HepG2 (cell line): Measurements from ENCODE around the gene FAF2. TPM values are rescaled to one million over a fixed set of nuclear protein-coding genes. Genes with fewer than 3 reads are reported as not detected.

ENCODE experiments used
- ATAC-seq: fragments of 200-7000 bp; cut with Tn5 transposase; 3 replicates; pipeline ENCODE4 v1.9.1; 2020; ENCODE audit warnings: mild to moderate bottlenecking, moderate library complexity
- BruUV-seq: library from RNA; stranded (reverse); fragments of 400-500 nt; replicated peaks from 2 replicates; lab custom pipeline; 2021; lab: Mats Ljungman, UMichigan
- CTCF ChIA-PET: fragments of 300-600 bp; formaldehyde crosslinking; extraction: SDS; loops from one replicate; lab custom pipeline; 2021; ENCODE audit warnings: low total read pairs, inconsistent platforms, low intra/inter-chr PET ratio; lab: Yijun Ruan, JAX
- POLR2A ChIA-PET: fragments of 350-600 bp; sonication (Branson Sonifier 250); formaldehyde crosslinking; loops from one replicate; lab custom pipeline; 2020; ENCODE audit warnings: antibody characterized with exemption, inconsistent platforms; lab: Yijun Ruan, JAX
- DNase-seq: peaks from one replicate; pipeline ENCODE4 v3.0.0-alpha.2; 2015; ENCODE audit warnings: low spot score
- FAIRE-seq: peaks from 3 replicates; lab custom pipeline; 2011; peaks lifted over from hg19 to GRCh38; lab: Jason Lieb, UNC
- H2AFZ ChIP-seq: one replicate; pipeline ENCODE4 v1.6.1; 2011; ENCODE audit warnings: low read length, inconsistent platforms
- H3K27ac ChIP-seq: fragments of 300-600 bp; 3 replicates; pipeline ENCODE4 v1.8.0; 2011; ENCODE audit warnings: mixed run types, mild to moderate bottlenecking, mixed read lengths, low read length, inconsistent platforms; ENCODE audit not compliant: insufficient read depth; ENCODE audit errors: extremely low read length
- H3K27me3 ChIP-seq, 2 experiments: fragments of 200-600 bp in 1 of 2; 2 replicates in 1 of 2; 3 replicates in 1 of 2; pipeline versions ENCODE4 v1.6.0 to v1.8.0; 2011; ENCODE audit warnings: low read length in 2 of 2, mild to moderate bottlenecking in 2 of 2, moderate library complexity in 2 of 2, inconsistent platforms in 1 of 2; ENCODE audit not compliant: insufficient read depth in 2 of 2, control insufficient read depth in 1 of 2
- H3K36me3 ChIP-seq, 2 experiments: fragments of 200-600 bp in 1 of 2; replicated peaks in 1 of 2; 2 replicates in 1 of 2; 3 replicates in 1 of 2; pipeline versions ENCODE4 v1.5.1 to v1.8.0; 2011; ENCODE audit warnings: low read length in 2 of 2, inconsistent platforms in 1 of 2; ENCODE audit not compliant: insufficient read depth in 2 of 2, control insufficient read depth in 1 of 2
- H3K4me1 ChIP-seq: 2 replicates; pipeline ENCODE4 v1.5.1; 2012; ENCODE audit warnings: low read length, inconsistent platforms; ENCODE audit not compliant: insufficient read depth
- H3K4me2 ChIP-seq: 2 replicates; pipeline ENCODE4 v1.6.0; 2011; ENCODE audit warnings: low read depth, low read length, inconsistent platforms
- H3K4me3 ChIP-seq, 3 experiments: fragments of 200-600 bp in 1 of 3; sonication (generic), shearing (Covaris generic) in 1 of 3; replicated peaks in 1 of 3; 2 replicates each; pipeline ENCODE4 v1.5.1; 2011 to 2016; ENCODE audit warnings: low read length in 3 of 3, inconsistent platforms in 2 of 3, low read depth in 2 of 3, mild to moderate bottlenecking in 2 of 3, control low read depth in 1 of 3, mixed read lengths in 1 of 3; ENCODE audit not compliant: insufficient read depth in 1 of 3
- H3K79me2 ChIP-seq: one replicate; pipeline ENCODE4 v1.6.1; 2011; ENCODE audit warnings: low read length, inconsistent platforms; ENCODE audit not compliant: insufficient read depth
- H3K9ac ChIP-seq: 2 replicates; pipeline ENCODE4 v1.6.0; 2011; ENCODE audit warnings: mild to moderate bottlenecking, low read depth, low read length, inconsistent platforms; ENCODE audit not compliant: insufficient read depth
- H3K9me3 ChIP-seq: 2 replicates; pipeline ENCODE4 v1.5.1; 2012; ENCODE audit warnings: mild to moderate bottlenecking, low read length
- H4K20me1 ChIP-seq: 2 replicates; pipeline ENCODE4 v1.6.0; 2011; ENCODE audit warnings: inconsistent platforms, mild to moderate bottlenecking, low read length, moderate library complexity; ENCODE audit not compliant: insufficient read depth
- ELF3 ChIP-seq: IDR thresholded peaks from 2 replicates; pipeline ENCODE4 v1.6.1; 2016; ENCODE audit warnings: missing genetic modification reagents, missing compliant biosample characterization
- KDM3A ChIP-seq: IDR thresholded peaks from 2 replicates; pipeline ENCODE4 v1.6.1; 2018; ENCODE audit warnings: low read depth, missing compliant biosample characterization
- LCORL ChIP-seq, 2 experiments: fragments of 450-650 bp in 1 of 2; sonication (generic) in 1 of 2; formaldehyde crosslinking in 1 of 2; IDR thresholded peaks; 2 replicates each; pipeline versions ENCODE4 v1.5.0 to v1.6.1; 2017 to 2020; ENCODE audit warnings: antibody characterized with exemption in 1 of 2, missing genetic modification reagents in 1 of 2
- MAFK ChIP-seq, 2 experiments: IDR thresholded peaks in 1 of 2; conservative IDR thresholded peaks in 1 of 2; 2 replicates each; pipeline ENCODE4 v1.6.1; 2011; ENCODE audit warnings: improper control_type of control experiment in 2 of 2, low read length in 2 of 2
- MTF1 ChIP-seq: sonication (generic); formaldehyde crosslinking; IDR thresholded peaks from 2 replicates; pipeline ENCODE4 v1.5.0; 2020; ENCODE audit warnings: missing genetic modification reagents
- NFYB ChIP-seq: sonication (generic); formaldehyde crosslinking; IDR thresholded peaks from 2 replicates; pipeline ENCODE4 v1.4.0; 2020; ENCODE audit warnings: missing genetic modification reagents
- NR1H2 ChIP-seq: sonication (generic); formaldehyde crosslinking; IDR thresholded peaks from 2 replicates; pipeline ENCODE4 v1.8.1; 2022; ENCODE audit warnings: low read depth, missing genetic modification reagents, borderline replicate concordance
- STAG1 ChIP-seq: sonication (generic); formaldehyde crosslinking; IDR thresholded peaks from 2 replicates; pipeline ENCODE4 v1.4.0; 2020; ENCODE audit warnings: missing genetic modification reagents
- ZFY ChIP-seq: sonication (generic); formaldehyde crosslinking; IDR thresholded peaks from 2 replicates; pipeline ENCODE4 v1.4.0; 2020; ENCODE audit warnings: missing genetic modification reagents
- ZNF17 ChIP-seq: sonication (generic); formaldehyde crosslinking; IDR thresholded peaks from 2 replicates; pipeline ENCODE4 v1.5.0; 2020; ENCODE audit warnings: mild to moderate bottlenecking, missing genetic modification reagents
- ZNF501 ChIP-seq: sonication (generic); formaldehyde crosslinking; IDR thresholded peaks from 2 replicates; pipeline ENCODE4 v1.5.1; 2020; ENCODE audit warnings: mild to moderate bottlenecking, moderate library complexity, missing genetic modification reagents
- ZNF546 ChIP-seq: sonication (generic); formaldehyde crosslinking; conservative IDR thresholded peaks from 2 replicates; pipeline ENCODE4 v1.8.1; 2023; ENCODE audit warnings: mild to moderate bottlenecking, missing genetic modification reagents
- ZNF749 ChIP-seq: sonication (generic); formaldehyde crosslinking; IDR thresholded peaks from 2 replicates; pipeline ENCODE4 v1.8.0; 2022; ENCODE audit warnings: mild to moderate bottlenecking, missing genetic modification reagents, moderate library complexity, borderline replicate concordance
- WGBS: methylation state at CpG from one replicate; pipeline ENCODE4 v1.1.6; 2017; ENCODE audit warnings: low lambda C conversion rate; 5-methylcytosine and 5-hydroxymethylcytosine counted together
- in situ Hi-C: cut with HindIII; loops from 2 replicates; pipeline ENCODE4 v1.10.0; 2017; ENCODE audit warnings: low pct_unique_long_range_greater_than_20kb; ENCODE audit not compliant: extremely low pct_ligation_motif_present
- intact Hi-C: fragments of 100-400 bp; cut with micrococcal nuclease; formaldehyde crosslinking; loops from one replicate; pipeline ENCODE4 v1.10.0; 2022; ENCODE audit not compliant: unreplicated experiment
- polyA plus RNA-seq, 8 experiments: library from polyadenylated mRNA; depleted of rRNA in 3 of 8; stranded (reverse) in 7 of 8; unstranded in 1 of 8; fragments of >200 nt; fragmentation: Illumina TruSeq in 4 of 8; extraction: Trizol in 4 of 8; gene quantifications; 2 replicates each; pipeline versions ENCODE4 v1.2.1 to v1.2.3, GENCODE V29; 2011 to 2016; ENCODE audit warnings: low read depth in 4 of 8, missing spikeins in 1 of 8, mixed read lengths in 1 of 8; ENCODE audit not compliant: insufficient read depth in 1 of 8
- total RNA-seq, 5 experiments: library from RNA; depleted of rRNA; stranded (reverse); fragments of >200 nt; fragmentation: Illumina TruSeq; extraction: Trizol; gene quantifications; 2 replicates each; pipeline ENCODE4 v1.2.3, GENCODE V29; 2016; ENCODE audit warnings: low read depth in 1 of 5
- TF ChIP-seq, protein P1 (sequence below), 2 experiments: IDR thresholded peaks; 2 replicates each; pipeline ENCODE4 v1.6.1; 2011 to 2012; ENCODE audit warnings: low read length in 2 of 2, borderline replicate concordance in 1 of 2, low read depth in 1 of 2, mild to moderate bottlenecking in 1 of 2, moderate library complexity in 1 of 2
- TF ChIP-seq, protein P2 (sequence below): sonication (generic); formaldehyde crosslinking; IDR thresholded peaks from 2 replicates; pipeline ENCODE4 v1.8.0; 2023; ENCODE audit warnings: mild to moderate bottlenecking, missing genetic modification reagents
- TF ChIP-seq, protein P3 (sequence below): sonication (generic); formaldehyde crosslinking; IDR thresholded peaks from 2 replicates; pipeline ENCODE4 v1.4.0; 2020; ENCODE audit warnings: missing genetic modification reagents

Gene FAF2
- total and polyA plus RNA-seq, 2 of the 13 experiments (the other 11 are each of a cell fraction or from before 2014, with no cell fraction given), result 27.8 to 34.3 TPM

DNA sequence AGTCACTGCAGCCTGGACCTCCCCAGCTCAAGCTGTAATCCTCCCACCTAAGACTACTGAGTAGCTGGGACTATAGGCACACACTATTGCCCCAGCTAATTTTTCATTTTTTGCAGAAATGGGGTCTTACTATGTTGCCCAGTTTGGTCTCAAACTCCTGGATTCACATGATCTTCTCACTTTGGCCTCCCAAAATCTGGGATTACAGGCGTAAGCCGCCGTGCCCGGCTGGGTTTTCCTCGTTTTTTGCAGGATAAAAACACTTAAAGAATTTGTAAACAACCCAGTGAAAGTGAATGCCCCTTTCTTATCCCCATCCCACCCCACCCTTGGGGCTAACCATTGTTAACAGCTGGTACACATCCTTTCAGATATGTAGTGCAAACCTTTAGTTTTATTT is 39.6 kb upstream of the FAF2 start:
- Histone ChIP-seq H3K9me3 (no peaks in the 10 kb centered on the region), H3K27me3 (no peaks in the 10 kb centered on the region), H3K4me2 (no peak overlapping the region), H4K20me1 (no peaks in the 10 kb centered on the region), H3K36me3 (peaks cover 2 to 6% of the 10 kb centered on the region in 2 experiments; a peak in 4 of 5 replicates), H3K79me2 (no peaks in the 10 kb centered on the region), H3K4me3 (no peak overlapping the region), H3K4me1 (peaks cover 11% of the 10 kb centered on the region), H3K27ac (no peak overlapping the region), H3K9ac (no peak overlapping the region), H2AFZ (no peak overlapping the region)
- intact Hi-C loops (no loop called here), in situ Hi-C loops (no loop called here)
- ChIA-PET POLR2A (no interaction called here), CTCF (no interaction called here)
- no peak for DNase-seq
- 90% methylated on average over 5 of the region's 5 CpGs for WGBS
- ATAC-seq, result no peak
- FAIRE-seq, result no peak
- BruUV-seq, result no TSS peak
- TF ChIP-seq LCORL (IDR thresholded peaks at IDR 0.05), result no peak
- TF ChIP-seq LCORL (CRISPR knock-in tag; IDR thresholded peaks at IDR 0.05), result no peak
- no peak for TF ChIP-seq NR1H2 (CRISPR knock-in tag)
- TF ChIP-seq ELF3 (CRISPR knock-in tag), result no peak
- TF ChIP-seq ZNF17, result no peak
- TF ChIP-seq MTF1 (CRISPR knock-in tag), result no peak
- TF ChIP-seq, protein P1, sequence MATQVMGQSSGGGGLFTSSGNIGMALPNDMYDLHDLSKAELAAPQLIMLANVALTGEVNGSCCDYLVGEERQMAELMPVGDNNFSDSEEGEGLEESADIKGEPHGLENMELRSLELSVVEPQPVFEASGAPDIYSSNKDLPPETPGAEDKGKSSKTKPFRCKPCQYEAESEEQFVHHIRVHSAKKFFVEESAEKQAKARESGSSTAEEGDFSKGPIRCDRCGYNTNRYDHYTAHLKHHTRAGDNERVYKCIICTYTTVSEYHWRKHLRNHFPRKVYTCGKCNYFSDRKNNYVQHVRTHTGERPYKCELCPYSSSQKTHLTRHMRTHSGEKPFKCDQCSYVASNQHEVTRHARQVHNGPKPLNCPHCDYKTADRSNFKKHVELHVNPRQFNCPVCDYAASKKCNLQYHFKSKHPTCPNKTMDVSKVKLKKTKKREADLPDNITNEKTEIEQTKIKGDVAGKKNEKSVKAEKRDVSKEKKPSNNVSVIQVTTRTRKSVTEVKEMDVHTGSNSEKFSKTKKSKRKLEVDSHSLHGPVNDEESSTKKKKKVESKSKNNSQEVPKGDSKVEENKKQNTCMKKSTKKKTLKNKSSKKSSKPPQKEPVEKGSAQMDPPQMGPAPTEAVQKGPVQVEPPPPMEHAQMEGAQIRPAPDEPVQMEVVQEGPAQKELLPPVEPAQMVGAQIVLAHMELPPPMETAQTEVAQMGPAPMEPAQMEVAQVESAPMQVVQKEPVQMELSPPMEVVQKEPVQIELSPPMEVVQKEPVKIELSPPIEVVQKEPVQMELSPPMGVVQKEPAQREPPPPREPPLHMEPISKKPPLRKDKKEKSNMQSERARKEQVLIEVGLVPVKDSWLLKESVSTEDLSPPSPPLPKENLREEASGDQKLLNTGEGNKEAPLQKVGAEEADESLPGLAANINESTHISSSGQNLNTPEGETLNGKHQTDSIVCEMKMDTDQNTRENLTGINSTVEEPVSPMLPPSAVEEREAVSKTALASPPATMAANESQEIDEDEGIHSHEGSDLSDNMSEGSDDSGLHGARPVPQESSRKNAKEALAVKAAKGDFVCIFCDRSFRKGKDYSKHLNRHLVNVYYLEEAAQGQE (IDR thresholded peaks at IDR 0.05; ENCODE audit: borderline replicate concordance in 1 of 2, low read depth in 1 of 2, low read length in 2 of 2), result no peak
- TF ChIP-seq KDM3A (CRISPR knock-in tag), result no peak
- TF ChIP-seq, protein P2, sequence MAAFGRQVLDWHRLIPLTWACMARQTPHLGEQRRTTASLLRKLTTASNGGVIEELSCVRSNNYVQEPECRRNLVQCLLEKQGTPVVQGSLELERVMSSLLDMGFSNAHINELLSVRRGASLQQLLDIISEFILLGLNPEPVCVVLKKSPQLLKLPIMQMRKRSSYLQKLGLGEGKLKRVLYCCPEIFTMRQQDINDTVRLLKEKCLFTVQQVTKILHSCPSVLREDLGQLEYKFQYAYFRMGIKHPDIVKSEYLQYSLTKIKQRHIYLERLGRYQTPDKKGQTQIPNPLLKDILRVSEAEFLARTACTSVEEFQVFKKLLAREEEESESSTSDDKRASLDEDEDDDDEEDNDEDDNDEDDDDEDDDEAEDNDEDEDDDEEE (CRISPR knock-in tag), result no peak
- no peak for TF ChIP-seq MAFK (conservative IDR thresholded peaks at IDR 0.05 in 1 of 2, IDR thresholded peaks at IDR 0.05 in 1 of 2; ENCODE audit: low read length in 2 of 2)
- no peak for TF ChIP-seq STAG1 (CRISPR knock-in tag)
- TF ChIP-seq, protein P3, sequence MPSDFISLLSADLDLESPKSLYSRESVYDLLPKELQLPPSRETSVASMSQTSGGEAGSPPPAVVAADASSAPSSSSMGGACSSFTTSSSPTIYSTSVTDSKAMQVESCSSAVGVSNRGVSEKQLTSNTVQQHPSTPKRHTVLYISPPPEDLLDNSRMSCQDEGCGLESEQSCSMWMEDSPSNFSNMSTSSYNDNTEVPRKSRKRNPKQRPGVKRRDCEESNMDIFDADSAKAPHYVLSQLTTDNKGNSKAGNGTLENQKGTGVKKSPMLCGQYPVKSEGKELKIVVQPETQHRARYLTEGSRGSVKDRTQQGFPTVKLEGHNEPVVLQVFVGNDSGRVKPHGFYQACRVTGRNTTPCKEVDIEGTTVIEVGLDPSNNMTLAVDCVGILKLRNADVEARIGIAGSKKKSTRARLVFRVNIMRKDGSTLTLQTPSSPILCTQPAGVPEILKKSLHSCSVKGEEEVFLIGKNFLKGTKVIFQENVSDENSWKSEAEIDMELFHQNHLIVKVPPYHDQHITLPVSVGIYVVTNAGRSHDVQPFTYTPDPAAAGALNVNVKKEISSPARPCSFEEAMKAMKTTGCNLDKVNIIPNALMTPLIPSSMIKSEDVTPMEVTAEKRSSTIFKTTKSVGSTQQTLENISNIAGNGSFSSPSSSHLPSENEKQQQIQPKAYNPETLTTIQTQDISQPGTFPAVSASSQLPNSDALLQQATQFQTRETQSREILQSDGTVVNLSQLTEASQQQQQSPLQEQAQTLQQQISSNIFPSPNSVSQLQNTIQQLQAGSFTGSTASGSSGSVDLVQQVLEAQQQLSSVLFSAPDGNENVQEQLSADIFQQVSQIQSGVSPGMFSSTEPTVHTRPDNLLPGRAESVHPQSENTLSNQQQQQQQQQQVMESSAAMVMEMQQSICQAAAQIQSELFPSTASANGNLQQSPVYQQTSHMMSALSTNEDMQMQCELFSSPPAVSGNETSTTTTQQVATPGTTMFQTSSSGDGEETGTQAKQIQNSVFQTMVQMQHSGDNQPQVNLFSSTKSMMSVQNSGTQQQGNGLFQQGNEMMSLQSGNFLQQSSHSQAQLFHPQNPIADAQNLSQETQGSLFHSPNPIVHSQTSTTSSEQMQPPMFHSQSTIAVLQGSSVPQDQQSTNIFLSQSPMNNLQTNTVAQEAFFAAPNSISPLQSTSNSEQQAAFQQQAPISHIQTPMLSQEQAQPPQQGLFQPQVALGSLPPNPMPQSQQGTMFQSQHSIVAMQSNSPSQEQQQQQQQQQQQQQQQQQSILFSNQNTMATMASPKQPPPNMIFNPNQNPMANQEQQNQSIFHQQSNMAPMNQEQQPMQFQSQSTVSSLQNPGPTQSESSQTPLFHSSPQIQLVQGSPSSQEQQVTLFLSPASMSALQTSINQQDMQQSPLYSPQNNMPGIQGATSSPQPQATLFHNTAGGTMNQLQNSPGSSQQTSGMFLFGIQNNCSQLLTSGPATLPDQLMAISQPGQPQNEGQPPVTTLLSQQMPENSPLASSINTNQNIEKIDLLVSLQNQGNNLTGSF (CRISPR knock-in tag), result no peak
- TF ChIP-seq ZNF749 (CRISPR knock-in tag), result no peak
- TF ChIP-seq ZNF501 (CRISPR knock-in tag), result no peak
- no peak for TF ChIP-seq NFYB (CRISPR knock-in tag)
- TF ChIP-seq ZFY (CRISPR knock-in tag), result no peak
- no peak for TF ChIP-seq ZNF546 (CRISPR knock-in tag)
